Measurements from ENCODE around the gene SLCO1A2.

Gene SLCO1A2

GRCh38 chr12:21219206-21219605 is 115.5 kb downstream of the SLCO1A2 start:
- DNase-seq (ENCODE audit: low read depth in 2 of 3, low spot score in 2 of 3): no peak

Measured in activated CD8-positive, alpha-beta memory T cell treated with anti-CD3 and anti-CD28 coated beads for 48 hours (primary cell).